ENCODE results near the gene TMX4.
A peak's percentile ranks its signal among the peaks of the same experiment; 100 is the strongest.
"Not testable (repeated sequence)": the region's sequence is repeated elsewhere in the genome, so short reads cannot be mapped to it uniquely, and the experiment has no call there.

The TMX4 gene, protein sequence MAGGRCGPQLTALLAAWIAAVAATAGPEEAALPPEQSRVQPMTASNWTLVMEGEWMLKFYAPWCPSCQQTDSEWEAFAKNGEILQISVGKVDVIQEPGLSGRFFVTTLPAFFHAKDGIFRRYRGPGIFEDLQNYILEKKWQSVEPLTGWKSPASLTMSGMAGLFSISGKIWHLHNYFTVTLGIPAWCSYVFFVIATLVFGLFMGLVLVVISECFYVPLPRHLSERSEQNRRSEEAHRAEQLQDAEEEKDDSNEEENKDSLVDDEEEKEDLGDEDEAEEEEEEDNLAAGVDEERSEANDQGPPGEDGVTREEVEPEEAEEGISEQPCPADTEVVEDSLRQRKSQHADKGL

DNA sequence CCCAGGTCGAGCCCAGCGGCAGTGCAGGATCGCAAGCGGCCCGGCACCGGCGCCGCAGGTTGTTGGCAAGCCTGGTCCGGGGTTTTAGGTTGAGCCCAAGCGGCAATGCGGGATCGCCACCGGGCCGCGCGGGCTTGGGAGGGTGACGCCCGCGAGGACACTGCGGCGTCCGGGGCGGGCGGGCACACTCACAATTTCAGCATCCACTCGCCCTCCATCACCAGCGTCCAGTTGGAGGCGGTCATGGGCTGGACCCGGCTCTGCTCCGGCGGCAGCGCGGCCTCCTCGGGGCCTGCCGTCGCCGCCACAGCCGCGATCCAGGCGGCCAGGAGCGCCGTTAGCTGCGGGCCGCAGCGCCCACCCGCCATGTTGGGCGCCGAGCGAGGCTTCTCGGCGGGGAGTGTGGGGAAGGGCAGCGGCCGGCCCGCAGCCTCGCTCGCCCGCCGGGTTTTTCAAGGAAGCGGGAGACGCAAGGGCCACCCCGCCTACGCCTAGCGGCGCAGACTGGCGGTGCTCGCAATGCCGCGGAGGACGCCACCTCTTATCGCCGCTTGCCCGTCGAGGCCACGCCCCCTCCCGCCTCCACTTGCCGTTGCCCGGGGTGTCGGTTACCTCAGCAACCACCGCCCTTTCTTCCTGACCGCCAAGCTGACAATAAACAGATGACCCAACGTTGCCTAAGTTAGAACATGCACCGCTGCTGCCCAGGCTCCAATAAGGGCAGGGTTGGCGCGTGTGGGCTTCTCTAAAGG lies at the start of gene TMX4:
TMX4 (minus strand) TSS at position 516 of the 752 bp plus-strand sequence; CDS start at position 368, 148 bp downstream.
- DNase-seq (ENCODE audit: low read depth in 3 of 3): peak; percentile 79 to 82 (median 80)

DNA sequence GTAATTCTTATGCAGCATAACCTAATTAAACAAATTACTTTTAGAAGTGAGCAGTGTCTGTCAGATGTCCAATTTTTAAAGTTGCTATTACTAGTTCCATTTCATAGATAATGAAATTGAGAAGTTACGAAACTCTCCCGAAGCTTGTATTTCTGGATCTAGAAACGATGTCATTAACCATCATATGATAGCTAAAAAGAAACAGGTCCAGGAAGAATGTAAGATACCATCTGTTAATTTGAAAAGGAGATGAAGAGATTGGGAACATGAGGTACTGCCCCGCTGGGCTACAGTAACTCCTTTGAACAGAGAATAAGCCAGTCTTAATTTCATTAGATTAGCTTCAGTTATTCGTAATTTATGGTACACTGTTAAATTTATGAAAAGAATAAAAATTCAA lies 47.5 kb upstream of the TMX4 start:
- DNase-seq (ENCODE audit: low read depth in 3 of 3): no peak

DNA sequence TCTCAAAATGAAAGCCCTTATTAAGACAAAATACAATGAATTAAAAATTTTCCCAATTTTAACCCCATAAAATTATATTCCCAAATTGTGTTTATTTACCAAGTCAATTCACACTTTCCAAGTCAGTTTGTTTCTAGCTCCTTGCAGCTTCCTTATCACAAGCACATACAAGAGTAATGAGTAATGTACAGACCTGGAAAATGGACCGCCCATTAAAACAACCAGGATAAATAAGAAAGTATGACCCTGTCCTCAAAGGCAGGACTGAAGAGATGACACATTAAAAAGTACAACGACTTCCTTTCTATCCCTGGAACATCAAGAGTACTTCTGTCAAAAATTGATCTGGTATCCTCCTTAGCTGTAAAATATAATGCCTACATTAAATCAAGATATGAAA lies 47.1 kb upstream of the TMX4 start:
- DNase-seq (ENCODE audit: low read depth in 3 of 3): no peak

DNA sequence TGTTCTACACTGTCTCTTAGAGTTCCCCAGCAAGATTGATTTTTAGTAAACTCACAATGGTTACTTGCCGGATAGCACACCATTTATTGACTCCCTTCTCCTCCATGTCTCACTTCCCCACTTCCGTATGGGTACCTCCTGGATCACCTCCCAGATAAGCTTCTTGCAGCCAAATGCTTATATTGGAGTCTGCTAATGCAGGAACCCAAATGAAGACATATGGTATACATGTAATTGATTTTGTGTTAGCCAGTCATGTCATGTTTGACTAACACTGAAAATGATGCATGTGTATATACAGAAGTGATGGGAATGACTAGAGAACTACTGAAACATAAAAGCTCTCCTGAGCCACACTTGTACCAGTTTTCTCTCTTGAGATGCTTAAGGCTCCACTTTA lies 46.1 kb upstream of the TMX4 start:
- DNase-seq (ENCODE audit: low read depth in 3 of 3): no peak

DNA sequence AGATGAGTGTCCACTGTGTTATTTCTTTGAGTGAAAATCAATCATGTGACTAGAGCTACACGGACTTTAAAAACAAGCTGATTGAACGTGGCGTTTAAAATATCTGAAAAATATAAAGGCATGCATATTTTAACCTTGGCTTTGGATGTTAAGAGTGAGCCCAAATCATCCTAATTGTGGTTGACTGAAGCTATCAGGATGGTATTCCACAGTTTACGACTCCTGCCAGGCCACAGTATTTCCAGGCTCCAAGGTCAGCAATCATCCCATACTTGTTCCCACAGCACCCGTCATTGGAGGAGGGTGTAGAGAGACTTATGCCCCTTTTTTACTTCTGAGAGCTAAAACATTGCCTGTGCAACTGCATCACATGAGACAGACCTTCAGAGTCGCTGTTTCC lies 43.2 kb upstream of the TMX4 start:
- no peak for DNase-seq (ENCODE audit: low read depth in 3 of 3)

DNA sequence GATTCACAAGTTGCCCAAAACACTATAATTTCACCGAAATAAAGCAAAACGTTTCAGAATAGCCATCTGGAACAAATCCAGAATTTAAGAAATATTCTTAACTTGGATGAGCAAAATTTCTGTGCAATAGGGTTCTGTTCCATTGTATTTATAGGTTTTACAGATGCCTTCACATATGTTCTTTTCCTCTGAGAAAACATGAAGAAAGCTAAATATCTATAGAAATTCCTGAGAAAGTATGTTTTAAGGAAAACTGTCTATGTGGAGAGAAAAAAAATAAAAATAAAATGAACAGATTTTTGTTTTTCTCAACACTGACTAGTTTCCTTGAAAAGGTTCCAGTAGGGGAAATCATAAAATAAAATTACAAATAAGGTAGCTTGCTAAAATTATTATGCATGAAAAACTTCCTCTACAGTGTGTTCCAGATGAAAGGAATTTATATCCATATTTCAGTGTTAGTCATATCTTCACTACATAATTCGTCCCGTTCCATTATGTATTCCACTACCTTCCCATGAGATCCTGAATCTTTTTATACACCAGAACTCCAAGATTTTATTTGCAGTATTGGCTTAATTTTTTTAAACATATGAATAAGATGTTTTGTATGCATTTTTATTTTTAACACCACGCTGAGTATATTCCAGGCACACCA lies 42.4 kb upstream of the TMX4 start:
- DNase-seq (ENCODE audit: low read depth in 3 of 3): no peak

DNA sequence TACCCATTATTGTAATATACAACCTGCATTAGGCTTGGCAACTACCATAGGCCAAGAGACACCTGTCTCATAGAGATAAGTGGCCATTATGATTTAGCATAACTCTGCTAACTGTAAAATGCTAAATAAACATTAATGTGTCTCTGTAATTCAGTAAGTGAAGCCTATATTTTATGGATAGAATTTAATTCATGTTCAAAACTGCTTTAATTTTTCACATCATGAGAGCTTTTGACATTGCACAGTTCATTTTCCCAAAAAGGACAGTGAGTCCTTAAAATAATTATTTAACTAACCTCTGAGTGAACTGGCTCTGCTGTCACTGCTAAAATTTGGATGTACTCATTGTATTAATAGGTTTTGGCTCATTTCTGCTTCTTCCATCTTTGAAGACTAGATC lies 41.4 kb upstream of the TMX4 start:
- DNase-seq (ENCODE audit: low read depth in 3 of 3): no peak

DNA sequence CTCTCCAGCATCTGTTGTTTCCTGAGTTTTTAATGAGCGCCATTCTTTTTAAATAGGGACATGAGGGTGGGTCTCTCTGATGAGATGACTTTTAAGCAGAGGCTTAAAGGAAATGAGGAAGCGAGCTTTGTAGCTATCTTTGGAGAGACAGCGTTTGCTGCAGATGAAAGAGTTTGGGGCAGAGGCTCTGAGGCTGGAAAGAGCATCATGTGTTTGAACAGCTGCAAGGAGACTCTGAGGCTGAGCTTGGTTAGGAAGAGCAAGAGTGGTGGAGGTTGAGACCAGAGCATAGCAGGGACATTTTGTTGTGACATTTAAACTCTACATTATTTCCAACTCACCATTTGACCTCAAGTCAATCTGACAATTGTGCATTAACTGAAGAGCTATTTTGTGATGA lies 38.3 kb upstream of the TMX4 start:
- DNase-seq (ENCODE audit: low read depth in 3 of 3): no peak

DNA sequence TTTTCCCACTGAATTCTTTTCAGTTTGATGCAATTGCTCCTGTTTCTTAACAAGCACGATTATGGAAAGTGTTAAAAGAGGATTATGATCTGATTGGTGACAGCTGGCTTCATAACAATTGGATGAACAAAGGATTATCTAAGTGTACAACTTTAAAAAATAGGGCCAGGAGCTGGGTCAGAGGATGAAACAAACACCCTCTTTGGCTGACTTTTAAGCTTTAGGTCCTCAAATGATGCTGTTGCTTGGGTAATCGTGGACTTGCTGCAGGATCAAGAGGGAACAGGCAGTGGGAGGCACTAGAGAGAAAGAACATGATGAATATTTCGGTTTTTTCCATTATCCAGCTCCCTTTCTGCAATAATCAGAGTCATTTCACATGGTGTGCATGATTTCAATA lies 35.5 kb upstream of the TMX4 start:
- no peak for DNase-seq (ENCODE audit: low read depth in 3 of 3)

DNA sequence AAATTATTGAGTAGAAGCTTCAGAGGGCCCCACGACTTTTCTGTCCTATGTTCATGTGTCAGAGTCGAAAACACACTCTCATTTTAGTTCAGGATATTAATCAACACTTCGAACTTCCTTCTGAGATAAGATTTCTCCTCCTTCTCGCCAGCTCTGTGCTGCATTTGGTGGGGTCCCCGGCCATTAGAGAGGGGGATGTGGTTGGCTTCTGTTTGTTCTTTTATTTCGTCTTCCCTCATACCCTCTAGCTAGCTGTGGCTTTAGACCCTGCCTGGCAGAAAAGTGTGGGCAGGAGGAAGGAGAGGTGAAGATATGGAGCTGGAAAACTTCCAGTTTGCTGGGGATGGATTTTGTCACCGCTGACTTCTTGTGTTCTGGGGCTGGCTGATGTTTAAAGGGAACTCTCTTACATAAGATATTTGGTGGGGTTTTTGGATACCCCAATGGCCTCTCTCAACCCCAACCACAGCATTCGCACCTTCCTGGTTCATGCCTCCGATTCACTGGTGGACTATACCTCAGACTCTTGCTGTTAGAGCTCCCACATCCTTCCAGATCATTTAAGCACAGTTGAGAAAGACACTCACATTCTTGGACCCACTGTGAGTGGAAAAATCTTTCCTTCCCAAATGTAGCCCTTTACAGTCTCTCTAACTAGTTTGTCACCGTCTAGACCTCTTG lies 30.7 kb upstream of the TMX4 start:
- no peak for DNase-seq (ENCODE audit: low read depth in 3 of 3)

DNA sequence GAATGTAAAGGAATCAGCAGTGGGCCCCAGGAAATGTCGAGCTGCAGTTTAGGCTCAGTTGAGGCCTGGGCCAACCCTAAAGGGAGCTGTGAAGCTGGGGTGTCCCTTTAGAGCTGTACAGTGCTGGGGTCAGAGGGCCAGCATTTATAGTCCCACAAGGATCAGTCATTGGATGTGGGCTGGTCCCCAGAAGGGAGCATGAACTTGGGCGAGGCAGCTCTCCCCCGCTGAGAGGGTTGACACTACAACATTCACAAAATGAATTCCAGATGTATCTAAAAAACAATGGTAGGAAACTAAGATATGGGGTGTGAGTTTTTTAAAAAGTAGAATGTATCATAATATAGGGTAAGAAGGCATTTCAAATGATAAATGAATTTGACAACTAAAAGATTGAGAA lies 29.7 kb upstream of the TMX4 start:
- no peak for DNase-seq (ENCODE audit: low read depth in 3 of 3)

DNA sequence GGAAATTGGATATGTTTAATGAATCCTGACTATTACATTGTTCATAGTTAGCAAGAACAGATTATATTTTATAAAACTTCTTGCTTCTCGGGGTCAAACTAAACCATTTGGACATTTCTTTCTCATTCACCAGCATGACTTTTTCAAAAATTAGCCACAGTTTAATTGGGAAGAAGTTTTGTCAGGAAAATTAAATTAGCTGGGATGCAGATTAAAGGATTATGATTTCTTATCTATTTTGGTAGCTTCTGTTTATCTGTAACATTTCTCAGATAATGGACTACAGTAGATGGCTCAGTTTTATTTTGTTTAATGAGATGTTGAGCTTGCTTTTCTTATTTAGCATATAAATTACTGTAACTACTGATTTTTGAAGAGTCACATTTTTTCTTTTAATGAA lies 26.4 kb upstream of the TMX4 start:
- no peak for DNase-seq (ENCODE audit: low read depth in 3 of 3)

DNA sequence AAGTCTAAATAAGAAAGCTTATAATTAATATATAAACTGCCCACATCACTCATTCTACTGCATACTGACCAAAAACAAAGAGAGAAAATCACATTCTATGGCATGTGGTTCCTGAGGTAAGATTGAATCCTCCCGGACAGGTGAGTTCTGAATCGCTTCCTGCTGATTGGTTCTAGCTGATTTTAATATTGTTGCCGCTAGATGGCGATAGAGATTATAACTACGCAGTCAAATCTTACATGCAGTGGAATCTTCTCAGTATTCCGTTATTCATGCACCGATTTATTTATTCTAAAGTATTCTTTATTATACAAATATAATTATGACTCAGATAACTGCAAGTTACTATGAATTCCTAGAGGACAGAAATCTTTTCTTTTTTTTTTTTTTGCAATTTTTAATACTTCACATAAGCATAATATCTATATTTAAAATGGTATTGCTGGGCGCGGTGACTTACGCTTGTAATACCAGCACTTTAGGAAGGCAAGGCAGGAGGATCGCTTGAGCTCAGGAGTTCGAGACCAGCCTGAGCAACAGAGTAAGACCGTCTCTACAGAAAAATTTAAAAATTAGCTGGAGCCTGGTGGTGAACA lies 24.2 kb upstream of the TMX4 start:
- no peak for DNase-seq (ENCODE audit: low read depth in 3 of 3)

DNA sequence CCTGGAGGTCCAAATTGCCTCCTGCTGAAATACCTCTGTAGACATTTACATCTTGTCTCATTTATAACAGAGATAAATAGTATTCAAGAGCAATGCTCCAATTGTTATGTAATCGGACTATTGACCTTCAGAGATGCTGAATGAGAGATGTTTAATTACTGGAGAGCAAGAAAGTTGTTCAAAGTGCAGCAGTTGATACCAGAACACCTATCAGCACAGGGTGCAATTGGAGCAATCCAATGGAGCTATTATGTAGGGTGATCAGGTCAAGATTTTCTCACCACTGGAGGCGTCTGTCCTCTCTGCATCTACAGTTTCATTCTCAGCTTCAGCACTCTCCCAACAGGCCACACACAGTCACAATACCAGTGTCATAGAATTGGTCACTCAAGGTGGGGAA lies 19.5 kb upstream of the TMX4 start:
- DNase-seq (ENCODE audit: low read depth in 3 of 3): no peak

DNA sequence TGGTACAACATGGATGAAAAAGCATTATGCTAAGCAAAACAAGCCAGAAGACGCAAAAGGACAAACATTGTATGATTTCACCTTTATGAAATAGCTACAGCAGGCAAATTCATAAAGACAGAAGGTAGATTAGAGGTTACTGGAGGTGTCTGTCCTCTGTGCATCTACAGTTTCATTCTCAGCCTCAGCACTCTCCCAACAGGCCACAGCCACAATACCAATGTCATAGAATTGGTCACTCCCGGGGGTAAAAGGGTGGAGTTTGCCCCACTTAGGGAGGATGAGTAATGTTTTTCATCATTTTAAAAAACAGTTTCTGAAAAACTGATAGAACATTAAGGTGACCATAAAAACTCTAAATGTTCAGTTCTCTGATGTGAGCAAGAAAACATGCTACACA lies 17.2 kb upstream of the TMX4 start:
- DNase-seq (ENCODE audit: low read depth in 3 of 3): no peak

DNA sequence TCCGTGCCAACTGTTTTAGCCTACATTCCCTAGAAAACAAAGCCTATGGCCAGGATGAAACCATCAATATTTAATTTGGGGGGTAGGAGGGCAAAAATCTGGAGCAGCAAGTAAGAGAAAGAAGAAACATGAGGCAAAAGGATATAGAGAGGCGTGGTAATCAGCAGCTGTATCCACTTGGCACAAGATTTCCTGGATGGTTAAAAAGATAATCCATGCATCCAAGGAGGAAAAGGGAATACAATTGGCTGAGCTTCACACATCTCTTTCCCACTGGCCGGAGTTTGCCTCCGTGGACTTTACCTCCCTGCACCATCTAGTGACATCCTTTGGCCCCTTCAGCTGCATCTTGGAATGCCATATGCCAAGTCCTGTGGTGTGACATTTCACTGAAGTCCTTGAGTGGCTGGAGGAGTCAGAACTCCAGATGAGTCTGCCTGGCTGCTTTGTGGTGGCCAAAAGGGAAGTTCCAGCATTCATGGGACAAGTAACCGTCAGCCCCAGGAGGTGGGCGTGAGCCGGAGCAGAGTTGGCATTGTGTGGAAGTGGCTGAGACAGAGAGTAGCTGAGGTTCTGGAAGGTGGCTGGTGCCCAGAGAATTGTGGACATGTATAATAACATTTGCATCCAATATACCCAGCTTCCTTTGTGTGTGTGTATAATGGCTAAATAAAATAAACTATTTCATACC lies 13.7 kb upstream of the TMX4 start:
- DNase-seq (ENCODE audit: low read depth in 3 of 3): no peak

DNA sequence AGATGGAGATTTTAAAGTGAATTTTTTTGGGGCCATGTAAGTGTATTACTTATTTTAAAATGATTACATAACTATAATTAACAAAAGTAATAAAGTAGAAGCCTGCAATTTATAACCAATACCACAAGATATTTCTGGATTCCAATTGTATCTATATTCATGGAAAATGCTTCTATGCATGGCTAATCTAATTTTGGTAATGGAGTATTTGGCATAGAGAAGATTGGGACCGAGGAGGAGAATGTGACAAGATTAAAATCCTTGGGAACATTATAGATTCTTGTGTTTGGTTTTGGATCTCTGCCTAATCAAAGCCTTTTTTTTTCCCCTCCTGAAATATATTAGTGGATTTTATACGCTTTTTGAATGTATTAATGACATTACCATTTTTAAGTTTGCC lies 12.9 kb upstream of the TMX4 start:
- no peak for DNase-seq (ENCODE audit: low read depth in 3 of 3)

DNA sequence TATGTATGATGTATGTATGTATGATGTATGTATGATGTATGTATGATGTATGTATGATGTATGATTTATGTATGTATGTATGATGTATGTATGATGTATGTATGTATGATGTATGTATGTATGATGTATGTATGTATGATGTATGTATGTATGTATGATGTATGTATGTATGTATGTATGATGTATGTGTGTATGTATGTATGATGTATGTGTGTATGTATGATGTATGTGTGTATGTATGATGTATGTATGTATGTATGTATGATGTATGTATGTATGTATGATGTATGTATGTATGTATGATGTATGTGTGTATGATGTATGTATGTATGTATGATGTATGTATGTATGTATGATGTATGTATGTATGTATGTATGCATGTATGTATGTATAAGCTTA lies 12.0 kb upstream of the TMX4 start:
- DNase-seq (ENCODE audit: low read depth in 3 of 3): not testable (repeated sequence)

DNA sequence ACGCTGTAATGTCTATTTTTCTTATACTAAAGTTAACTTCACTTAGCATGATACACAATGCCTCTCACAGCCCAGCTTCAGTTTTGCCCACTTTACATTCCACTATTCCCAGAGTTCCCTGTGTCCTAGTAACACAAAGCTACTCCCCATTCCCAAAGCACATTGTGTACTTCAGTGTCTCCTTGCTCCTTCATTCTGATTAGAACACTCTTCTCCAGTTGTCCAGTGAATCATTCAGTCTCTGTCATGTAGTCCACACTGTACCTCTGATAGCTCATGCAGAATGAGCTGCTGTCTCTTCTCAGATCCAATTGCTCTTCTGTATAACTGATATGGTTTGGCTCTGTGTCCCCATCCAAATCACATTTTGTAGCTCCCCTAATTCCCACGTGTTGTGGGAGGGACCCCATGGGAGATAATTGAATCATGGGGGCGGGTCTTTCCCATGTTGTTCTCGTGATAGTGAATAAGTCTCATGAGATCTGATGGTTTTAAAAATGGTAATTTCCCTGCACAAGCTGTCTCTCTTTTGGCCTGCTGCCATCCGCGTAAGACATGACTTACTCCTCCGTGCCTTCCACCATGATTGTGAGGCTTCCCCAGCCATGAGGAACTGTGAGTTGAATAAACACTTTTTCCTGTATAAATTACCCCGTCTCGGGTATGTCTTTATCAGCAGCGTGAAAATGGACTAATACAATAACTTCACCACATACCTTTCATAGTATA lies 2.1 kb upstream of the TMX4 start:
- DNase-seq (ENCODE audit: low read depth in 3 of 3): no peak

DNA sequence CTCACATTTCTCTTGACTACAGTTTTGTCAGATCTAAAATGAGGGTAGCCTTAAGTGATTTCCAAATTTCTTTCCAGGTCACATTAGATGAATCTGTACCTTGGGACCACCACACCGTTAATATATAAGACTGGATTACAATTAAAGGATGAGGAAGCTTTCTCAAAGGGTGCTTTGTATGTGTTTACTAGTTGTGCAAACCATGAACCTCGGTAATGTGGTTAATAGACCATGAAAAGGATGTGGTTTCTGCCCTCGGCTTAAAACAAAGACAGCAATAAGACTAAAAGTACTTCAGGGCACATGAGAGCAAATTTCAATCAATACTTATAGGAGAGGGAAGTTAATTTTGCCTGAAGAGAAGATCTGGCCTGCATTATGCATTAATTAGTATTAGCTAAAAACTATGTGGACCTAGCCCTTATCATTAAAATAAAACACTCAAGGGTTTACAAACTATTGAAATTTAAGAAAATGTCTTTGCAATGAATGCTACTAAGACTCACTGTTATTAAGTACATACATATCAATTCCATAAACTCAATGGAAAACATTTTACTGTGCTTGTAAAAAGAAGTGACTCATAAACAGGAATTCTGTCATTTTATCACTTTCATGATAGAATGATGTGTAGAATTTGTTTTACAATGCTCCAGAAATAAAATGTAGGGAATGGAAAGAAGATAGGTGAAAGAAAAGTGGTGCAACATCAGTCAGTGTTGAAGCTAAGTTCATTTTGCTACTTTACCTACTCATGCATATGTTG lies 936 bp upstream of the TMX4 start:
- no peak for DNase-seq (ENCODE audit: low read depth in 3 of 3)
